AG04450 (cell line): ENCODE data around the gene BABAM2. TPM values are rescaled to one million over a fixed set of nuclear protein-coding genes. Genes with fewer than 3 reads are reported as not detected.

Source experiments
- CTCF ChIA-PET: fragments of 300-600, 350-600 bp; formaldehyde crosslinking; extraction: SDS; loops from one replicate; lab custom pipeline; 2022; ENCODE audit warnings: antibody characterized with exemption, inconsistent platforms; lab: Charles Lee
- POLR2A ChIA-PET: fragments of 350-600 bp; formaldehyde crosslinking; extraction: SDS; loops from one replicate; lab custom pipeline; 2021; ENCODE audit warnings: antibody characterized with exemption, inconsistent platforms; lab: Yijun Ruan, JAX
- DNase-seq: peaks from one replicate; pipeline ENCODE4 v3.0.0-alpha.2; 2011; ENCODE audit warnings: low read depth, low spot score
- H3K27ac ChIP-seq: one replicate; pipeline ENCODE4 v1.5.1; 2012; ENCODE audit warnings: low read depth, low read length, control low read depth
- H3K27me3 ChIP-seq: one replicate; pipeline ENCODE4 v1.6.0; 2012; ENCODE audit warnings: low read length; ENCODE audit not compliant: control insufficient read depth, insufficient read depth
- H3K4me3 ChIP-seq: 2 replicates; pipeline ENCODE4 v1.5.1; 2011; ENCODE audit warnings: mild to moderate bottlenecking, low read depth, low read length, control low read depth
- H3K9me3 ChIP-seq: 2 replicates; pipeline ENCODE4 v1.5.1; 2012; ENCODE audit warnings: low read length; ENCODE audit not compliant: control insufficient read depth, insufficient read depth
- polyA plus RNA-seq: library from polyadenylated mRNA; depleted of rRNA; stranded (reverse); fragments of >200 nt; gene quantifications from 2 replicates; pipeline ENCODE4 v1.2.3, GENCODE V29; 2011
- TF ChIP-seq, protein P1 (sequence below): IDR thresholded peaks from 2 replicates; pipeline ENCODE4 v1.5.1; 2011; ENCODE audit warnings: low read depth, low read length, control low read depth, inconsistent platforms

BABAM2 gene
- polyA plus RNA-seq, 1 experiment = 44.5 TPM

DNA sequence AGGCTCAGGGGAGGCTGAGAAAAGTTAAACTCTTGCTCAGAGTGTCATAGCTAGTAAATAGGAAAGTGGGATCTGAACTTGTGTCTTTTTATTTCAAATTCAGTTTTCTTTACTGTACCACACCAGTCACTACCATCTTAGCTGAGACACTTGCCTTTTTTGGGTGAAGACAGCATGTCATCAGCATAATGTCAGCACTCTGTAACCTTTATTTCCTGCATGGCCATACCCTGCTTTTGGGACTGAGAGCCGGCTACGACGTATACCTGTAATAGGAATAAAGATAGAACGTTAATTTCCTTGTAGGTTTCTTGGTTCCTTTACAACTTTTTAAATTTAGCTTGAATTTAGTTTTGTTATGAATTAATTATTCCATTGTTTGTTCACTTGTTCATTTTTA, 202.8 kb downstream of the BABAM2 start:
- no peak for DNase-seq
- H3K27ac ChIP-seq = no peak overlapping the region
- no peaks in the 10 kb centered on the region for H3K9me3 ChIP-seq
- H3K27me3 ChIP-seq = no peaks in the 10 kb centered on the region
- no peak overlapping the region for H3K4me3 ChIP-seq
- ChIA-PET CTCF (no interaction called here), POLR2A (no interaction called here)
- TF ChIP-seq, protein P1, sequence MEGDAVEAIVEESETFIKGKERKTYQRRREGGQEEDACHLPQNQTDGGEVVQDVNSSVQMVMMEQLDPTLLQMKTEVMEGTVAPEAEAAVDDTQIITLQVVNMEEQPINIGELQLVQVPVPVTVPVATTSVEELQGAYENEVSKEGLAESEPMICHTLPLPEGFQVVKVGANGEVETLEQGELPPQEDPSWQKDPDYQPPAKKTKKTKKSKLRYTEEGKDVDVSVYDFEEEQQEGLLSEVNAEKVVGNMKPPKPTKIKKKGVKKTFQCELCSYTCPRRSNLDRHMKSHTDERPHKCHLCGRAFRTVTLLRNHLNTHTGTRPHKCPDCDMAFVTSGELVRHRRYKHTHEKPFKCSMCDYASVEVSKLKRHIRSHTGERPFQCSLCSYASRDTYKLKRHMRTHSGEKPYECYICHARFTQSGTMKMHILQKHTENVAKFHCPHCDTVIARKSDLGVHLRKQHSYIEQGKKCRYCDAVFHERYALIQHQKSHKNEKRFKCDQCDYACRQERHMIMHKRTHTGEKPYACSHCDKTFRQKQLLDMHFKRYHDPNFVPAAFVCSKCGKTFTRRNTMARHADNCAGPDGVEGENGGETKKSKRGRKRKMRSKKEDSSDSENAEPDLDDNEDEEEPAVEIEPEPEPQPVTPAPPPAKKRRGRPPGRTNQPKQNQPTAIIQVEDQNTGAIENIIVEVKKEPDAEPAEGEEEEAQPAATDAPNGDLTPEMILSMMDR = no peak

DNA sequence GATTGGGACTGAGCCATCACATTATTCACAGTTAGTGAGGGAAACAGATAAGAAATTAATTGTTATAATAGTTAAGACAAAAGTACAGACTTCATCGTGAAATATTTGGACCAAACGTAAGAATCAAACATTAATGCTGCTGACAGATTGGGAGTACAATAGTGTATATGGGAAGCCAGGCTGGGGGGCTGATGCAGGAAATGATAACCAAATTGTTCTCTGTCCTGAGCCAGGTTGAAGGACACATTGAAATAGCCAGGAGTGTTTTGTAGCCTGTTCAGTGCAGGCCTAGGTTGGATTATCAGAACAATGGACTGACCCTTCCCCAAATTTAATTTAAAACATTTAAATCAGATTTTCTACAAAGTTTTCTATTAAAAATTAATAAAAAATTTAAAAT, 203.2 kb downstream of the BABAM2 start:
- H3K9me3 ChIP-seq = no peaks in the 10 kb centered on the region
- TF ChIP-seq, protein P1 = no peak
- CTCF ChIA-PET = no interaction called here
- no peaks in the 10 kb centered on the region for H3K27me3 ChIP-seq
- no peak overlapping the region for H3K27ac ChIP-seq
- DNase-seq = no peak
- POLR2A ChIA-PET = no interaction called here
- no peak overlapping the region for H3K4me3 ChIP-seq

DNA sequence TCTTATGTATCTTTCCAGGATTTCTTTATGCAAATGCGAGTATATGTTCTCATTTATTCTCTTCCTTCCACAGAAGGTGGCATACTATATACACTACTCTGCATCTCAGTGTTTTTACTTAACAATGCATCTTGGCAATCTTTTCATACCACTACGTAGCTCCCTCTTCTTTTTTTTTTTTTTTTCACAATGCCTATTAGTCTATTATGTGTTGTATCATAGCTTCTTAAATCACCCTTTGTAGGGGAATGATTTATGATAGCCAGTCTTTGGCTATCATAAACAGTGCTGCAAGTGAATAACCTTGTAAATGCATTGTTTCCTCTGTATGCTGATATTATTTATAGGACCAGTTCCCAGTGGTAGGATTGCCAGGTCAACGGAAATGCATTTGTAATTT, 204.2 kb downstream of the BABAM2 start:
- no peak for DNase-seq
- Histone ChIP-seq H3K27ac (no peak overlapping the region), H3K9me3 (no peaks in the 10 kb centered on the region), H3K4me3 (no peak overlapping the region), H3K27me3 (no peaks in the 10 kb centered on the region)
- TF ChIP-seq, protein P1 = no peak
- ChIA-PET CTCF (interaction anchor here (0.6 to 0.7 kb wide), 2 partner anchors 63 to 388 kb away, joined by 4 to 6 read pairs; no protein-coding TSS in a partner anchor), POLR2A (no interaction called here)

DNA sequence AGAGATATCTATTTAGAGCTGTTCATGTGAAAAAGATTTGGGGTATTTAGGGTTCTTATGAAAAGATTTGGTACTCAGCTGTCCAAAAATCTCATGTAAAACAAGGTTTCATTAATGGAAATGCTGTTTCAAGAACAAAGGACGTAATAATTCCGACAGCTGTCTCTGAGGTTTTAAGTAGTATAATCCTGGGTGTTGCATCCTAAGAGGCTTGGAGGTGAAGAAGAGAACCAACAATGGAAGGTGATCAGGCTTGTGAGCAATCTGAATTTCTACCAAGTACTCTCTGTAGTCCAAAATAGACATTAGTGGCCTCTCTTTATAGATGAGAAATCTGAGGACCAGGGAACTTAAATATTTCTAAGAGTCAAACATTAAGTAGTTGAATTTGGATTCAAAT, 205.1 kb downstream of the BABAM2 start:
- H3K27me3 ChIP-seq = no peaks in the 10 kb centered on the region
- H3K4me3 ChIP-seq = no peak overlapping the region
- H3K9me3 ChIP-seq = no peaks in the 10 kb centered on the region
- POLR2A ChIA-PET = no interaction called here
- CTCF ChIA-PET = no interaction called here
- TF ChIP-seq, protein P1 = no peak
- no peak for DNase-seq
- no peak overlapping the region for H3K27ac ChIP-seq

DNA sequence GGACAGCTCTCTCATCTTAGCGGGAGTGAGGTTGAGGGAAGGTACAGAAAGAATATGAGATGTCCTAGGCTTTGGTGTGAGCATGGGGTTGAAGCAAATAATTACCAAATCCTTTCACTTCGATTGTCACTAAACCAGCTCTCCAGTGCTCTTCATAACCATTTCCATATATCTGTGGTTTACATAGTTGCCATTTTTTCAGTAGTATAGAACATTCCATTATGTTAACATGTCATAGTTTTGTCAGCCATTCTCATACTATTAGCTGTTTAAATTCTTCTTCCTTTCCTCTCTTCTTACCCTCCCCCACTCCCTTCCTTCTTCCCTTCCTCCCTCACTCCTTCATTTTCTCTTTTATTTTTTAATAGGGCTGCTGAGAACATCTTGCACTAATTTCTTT, 205.9 kb downstream of the BABAM2 start:
- ChIA-PET POLR2A (no interaction called here), CTCF (no interaction called here)
- Histone ChIP-seq H3K27me3 (no peaks in the 10 kb centered on the region), H3K4me3 (no peak overlapping the region), H3K9me3 (no peaks in the 10 kb centered on the region), H3K27ac (no peak overlapping the region)
- no peak for DNase-seq
- TF ChIP-seq, protein P1 = no peak
